Panc1 (cell line): ENCODE measurements around the gene ZBTB43. TPM values are rescaled to one million over a fixed set of nuclear protein-coding genes. Genes with fewer than 3 reads are reported as not detected.

ENCODE experiments used
- ATAC-seq: fragments of 200-7000 bp; cut with Tn5 transposase; 2 replicates; pipeline ENCODE4 v1.9.1; 2020; ENCODE audit warnings: mild to moderate bottlenecking, moderate library complexity
- BruUV-seq: library from RNA; stranded (reverse); fragments of 400-500 nt; replicated peaks from 2 replicates; lab custom pipeline; 2021; lab: Mats Ljungman, UMichigan
- CTCF ChIA-PET: fragments of 300-600 bp; sonication (Branson Sonifier 250); formaldehyde crosslinking; loops from one replicate; lab custom pipeline; 2022; ENCODE audit warnings: antibody characterized with exemption; lab: Charles Lee
- POLR2A ChIA-PET: fragments of 300-600 bp; sonication (Branson Sonifier 250); formaldehyde crosslinking; loops from one replicate; lab custom pipeline; 2022; ENCODE audit warnings: antibody characterized with exemption; lab: Charles Lee
- DNase-seq: peaks from one replicate; pipeline ENCODE4 v3.0.0-alpha.2; 2010; ENCODE audit warnings: low read depth, low spot score
- H3K27ac ChIP-seq: 2 replicates; pipeline ENCODE4 v1.5.1; 2011; ENCODE audit warnings: mild to moderate bottlenecking, low read length, inconsistent platforms
- H3K27me3 ChIP-seq: fragments of 200-500 bp; sonication (Bioruptor generic); 2 replicates; pipeline ENCODE4 v1.6.0; 2014; ENCODE audit warnings: low read length, inconsistent platforms; ENCODE audit not compliant: control insufficient read depth, insufficient read depth
- H3K36me3 ChIP-seq: fragments of 200-500 bp; sonication (Bioruptor generic); 2 replicates; pipeline ENCODE4 v1.5.1; 2014; ENCODE audit warnings: inconsistent platforms, mild to moderate bottlenecking, low read length, moderate library complexity; ENCODE audit not compliant: control insufficient read depth, insufficient read depth
- H3K4me1 ChIP-seq: 2 replicates; pipeline ENCODE4 v1.5.1; 2011; ENCODE audit warnings: inconsistent platforms, mild to moderate bottlenecking, low read length, moderate library complexity; ENCODE audit not compliant: control insufficient read depth, insufficient read depth
- H3K4me3 ChIP-seq, 2 experiments: 2 replicates each; pipeline ENCODE4 v1.5.1; 2011 to 2012; ENCODE audit warnings: low read depth in 2 of 2, low read length in 2 of 2, mild to moderate bottlenecking in 2 of 2, inconsistent platforms in 1 of 2, moderate library complexity in 1 of 2
- H3K9me3 ChIP-seq: fragments of 200-500 bp; sonication (Bioruptor generic); 2 replicates; pipeline ENCODE4 v1.5.1; 2014; ENCODE audit warnings: low read depth, mild to moderate bottlenecking, inconsistent platforms, low read length, moderate library complexity; ENCODE audit not compliant: control insufficient read depth, insufficient read depth
- CTCF ChIP-seq: fragments of 450-650 bp; IDR thresholded peaks from 2 replicates; pipeline ENCODE4 v1.5.1; 2017; ENCODE audit warnings: mild to moderate bottlenecking
- POLR2AphosphoS5 ChIP-seq: IDR thresholded peaks from 2 replicates; pipeline ENCODE4 v1.6.1; 2012; ENCODE audit warnings: mild to moderate bottlenecking, low read depth, low read length, moderate library complexity
- REST ChIP-seq, 2 experiments: IDR thresholded peaks; 2 replicates each; pipeline ENCODE4 v1.6.1; 2011 to 2012; ENCODE audit warnings: low read depth in 2 of 2, control low read depth in 1 of 2, low read length in 1 of 2, mild to moderate bottlenecking in 1 of 2, moderate library complexity in 1 of 2; ENCODE audit not compliant: insufficient read depth in 1 of 2
- SIN3A ChIP-seq: IDR thresholded peaks from 2 replicates; pipeline ENCODE4 v1.6.1; 2012; ENCODE audit warnings: low read depth, mild to moderate bottlenecking, low read length, moderate library complexity, borderline replicate concordance; ENCODE audit not compliant: insufficient read depth
- TCF7L2 ChIP-seq: IDR thresholded peaks from 2 replicates; pipeline ENCODE4 v1.6.1; 2011; ENCODE audit warnings: mild to moderate bottlenecking, low read depth, low read length, inconsistent platforms
- in situ Hi-C: cut with HindIII; loops from 2 replicates; pipeline ENCODE4 v1.10.0; 2016; ENCODE audit warnings: low sequenced_read_pairs, low pct_unique_long_range_greater_than_20kb
- intact Hi-C: fragments of 100-400 bp; cut with micrococcal nuclease; formaldehyde crosslinking; loops from one replicate; pipeline ENCODE4 v1.10.0; 2022; ENCODE audit not compliant: unreplicated experiment
- total RNA-seq: library from RNA; stranded (reverse); gene quantifications from one replicate; pipeline ENCODE4 v1.2.1, GENCODE V29; 2021; ENCODE audit not compliant: unreplicated experiment

ZBTB43 gene
- total RNA-seq, 1 experiment from 2014 or later, result 9.7 TPM

- no peak for ATAC-seq
- no TSS peak for BruUV-seq
These were observed 76.1 kb downstream of the ZBTB43 start for GRCh38 chr9:126880947-126881332.

GRCh38 chr9:126882746-126883145, 77.9 kb downstream of the ZBTB43 start:
- Histone ChIP-seq H3K9me3 (no peaks in the 10 kb centered on the region), H3K27ac (no peak overlapping the region), H3K4me3 (no peak overlapping the region), H3K4me1 (no peaks in the 10 kb centered on the region), H3K27me3 (no peaks in the 10 kb centered on the region), H3K36me3 (peaks cover 2% of the 10 kb centered on the region)
- intact Hi-C loops (no loop called here), in situ Hi-C loops (no loop called here)
- DNase-seq (no peak), ATAC-seq (no peak)
- no peak for TF ChIP-seq SIN3A
- no peak for TF ChIP-seq CTCF
- no peak for TF ChIP-seq POLR2AphosphoS5
- TF ChIP-seq TCF7L2, result no peak
- TF ChIP-seq REST (IDR thresholded peaks at IDR 0.05; ENCODE audit: insufficient read depth in 1 of 2, low read depth in 2 of 2, low read length in 1 of 2), result no peak
- CTCF ChIA-PET, result no interaction called here
- BruUV-seq, result no TSS peak
- POLR2A ChIA-PET, result no interaction called here

More at GRCh38 chr9:126880947-126881332, 76.1 kb downstream of the ZBTB43 start:
- no peaks in the 10 kb centered on the region for H3K27me3 ChIP-seq
- H3K4me3 ChIP-seq, result no peak overlapping the region
- H3K27ac ChIP-seq, result no peak overlapping the region
- intact Hi-C loops, result no loop called here
- POLR2A ChIA-PET, result no interaction called here
- TF ChIP-seq CTCF (no peak), SIN3A (no peak), REST (IDR thresholded peaks at IDR 0.05; ENCODE audit: insufficient read depth in 1 of 2, low read depth in 2 of 2, low read length in 1 of 2) (no peak), TCF7L2 (no peak), POLR2AphosphoS5 (no peak)
- in situ Hi-C loops, result no loop called here
- peaks cover 4% of the 10 kb centered on the region for H3K36me3 ChIP-seq
- no peak for DNase-seq
- H3K4me1 ChIP-seq, result no peaks in the 10 kb centered on the region
- CTCF ChIA-PET, result no interaction called here
- no peaks in the 10 kb centered on the region for H3K9me3 ChIP-seq
